AG04450 (cell line): Measurements from ENCODE around the gene APBA2. TPM values are rescaled to one million over a fixed set of nuclear protein-coding genes. Genes with fewer than 3 reads are reported as not detected.

Experiments
- CTCF ChIA-PET: fragments of 300-600, 350-600 bp; formaldehyde crosslinking; extraction: SDS; loops from one replicate; lab custom pipeline; 2022; ENCODE audit warnings: antibody characterized with exemption, inconsistent platforms; lab: Charles Lee
- POLR2A ChIA-PET: fragments of 350-600 bp; formaldehyde crosslinking; extraction: SDS; loops from one replicate; lab custom pipeline; 2021; ENCODE audit warnings: antibody characterized with exemption, inconsistent platforms; lab: Yijun Ruan, JAX
- DNase-seq: peaks from one replicate; pipeline ENCODE4 v3.0.0-alpha.2; 2011; ENCODE audit warnings: low read depth, low spot score
- H3K27ac ChIP-seq: one replicate; pipeline ENCODE4 v1.5.1; 2012; ENCODE audit warnings: low read depth, low read length, control low read depth
- H3K27me3 ChIP-seq: one replicate; pipeline ENCODE4 v1.6.0; 2012; ENCODE audit warnings: low read length; ENCODE audit not compliant: control insufficient read depth, insufficient read depth
- H3K4me3 ChIP-seq: 2 replicates; pipeline ENCODE4 v1.5.1; 2011; ENCODE audit warnings: mild to moderate bottlenecking, low read depth, low read length, control low read depth
- H3K9me3 ChIP-seq: 2 replicates; pipeline ENCODE4 v1.5.1; 2012; ENCODE audit warnings: low read length; ENCODE audit not compliant: control insufficient read depth, insufficient read depth
- polyA plus RNA-seq: library from polyadenylated mRNA; depleted of rRNA; stranded (reverse); fragments of >200 nt; gene quantifications from 2 replicates; pipeline ENCODE4 v1.2.3, GENCODE V29; 2011
- TF ChIP-seq, protein P1 (sequence below): IDR thresholded peaks from 2 replicates; pipeline ENCODE4 v1.5.1; 2011; ENCODE audit warnings: low read depth, low read length, control low read depth, inconsistent platforms

The APBA2 gene
- polyA plus RNA-seq, 1 experiment, result 18.9 TPM

GRCh38 chr15:29121369-29121656, 235.5 kb downstream of the APBA2 start:
- Histone ChIP-seq H3K27ac (no peak overlapping the region), H3K27me3 (peaks cover 9% of the 10 kb centered on the region), H3K9me3 (no peaks in the 10 kb centered on the region; the same call in 1 of the 2 replicates), H3K4me3 (no peak overlapping the region)
- ChIA-PET POLR2A (no interaction called here), CTCF (interaction anchor here (1.1 to 1.4 kb wide), 2 partner anchors 18 to 21 kb away, joined by 3 to 5 read pairs; no protein-coding TSS in a partner anchor)
- no peak for DNase-seq
- TF ChIP-seq, protein P1, sequence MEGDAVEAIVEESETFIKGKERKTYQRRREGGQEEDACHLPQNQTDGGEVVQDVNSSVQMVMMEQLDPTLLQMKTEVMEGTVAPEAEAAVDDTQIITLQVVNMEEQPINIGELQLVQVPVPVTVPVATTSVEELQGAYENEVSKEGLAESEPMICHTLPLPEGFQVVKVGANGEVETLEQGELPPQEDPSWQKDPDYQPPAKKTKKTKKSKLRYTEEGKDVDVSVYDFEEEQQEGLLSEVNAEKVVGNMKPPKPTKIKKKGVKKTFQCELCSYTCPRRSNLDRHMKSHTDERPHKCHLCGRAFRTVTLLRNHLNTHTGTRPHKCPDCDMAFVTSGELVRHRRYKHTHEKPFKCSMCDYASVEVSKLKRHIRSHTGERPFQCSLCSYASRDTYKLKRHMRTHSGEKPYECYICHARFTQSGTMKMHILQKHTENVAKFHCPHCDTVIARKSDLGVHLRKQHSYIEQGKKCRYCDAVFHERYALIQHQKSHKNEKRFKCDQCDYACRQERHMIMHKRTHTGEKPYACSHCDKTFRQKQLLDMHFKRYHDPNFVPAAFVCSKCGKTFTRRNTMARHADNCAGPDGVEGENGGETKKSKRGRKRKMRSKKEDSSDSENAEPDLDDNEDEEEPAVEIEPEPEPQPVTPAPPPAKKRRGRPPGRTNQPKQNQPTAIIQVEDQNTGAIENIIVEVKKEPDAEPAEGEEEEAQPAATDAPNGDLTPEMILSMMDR, result no peak

GRCh38 chr15:29121907-29122306, 236.1 kb downstream of the APBA2 start:
- Histone ChIP-seq H3K4me3 (no peak overlapping the region), H3K9me3 (no peaks in the 10 kb centered on the region; the same call in 1 of the 2 replicates), H3K27me3 (peaks cover 10% of the 10 kb centered on the region), H3K27ac (no peak overlapping the region)
- no peak for DNase-seq
- ChIA-PET CTCF (interaction anchor here (1.1 to 1.4 kb wide), 2 partner anchors 18 to 21 kb away, joined by 3 to 5 read pairs; no protein-coding TSS in a partner anchor), POLR2A (no interaction called here)
- TF ChIP-seq, protein P1, result no peak

DNA sequence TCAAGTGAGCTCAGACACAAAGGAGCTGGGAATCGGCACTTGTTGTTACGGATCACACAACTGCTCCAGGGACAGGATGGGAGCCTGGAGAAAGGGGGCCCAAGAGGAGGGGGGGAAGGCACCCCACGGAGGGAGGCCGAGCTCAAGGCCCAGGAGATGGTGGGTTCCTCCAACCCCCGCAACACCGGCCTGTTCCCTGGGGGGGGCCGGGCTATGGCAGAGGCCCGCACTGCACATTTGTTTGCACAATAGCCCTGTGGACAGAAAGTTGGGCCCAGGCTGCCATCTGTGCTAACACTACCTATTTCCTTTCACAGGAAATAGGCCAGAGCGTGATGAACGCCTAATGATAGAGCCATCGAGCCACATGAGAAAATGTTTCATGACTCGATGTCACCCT, 236.7 kb downstream of the APBA2 start:
- Histone ChIP-seq H3K9me3 (no peaks in the 10 kb centered on the region; the same call in 1 of the 2 replicates), H3K27me3 (peaks cover 12% of the 10 kb centered on the region), H3K27ac (no peak overlapping the region), H3K4me3 (no peak overlapping the region)
- TF ChIP-seq, protein P1, result no peak
- ChIA-PET CTCF (interaction anchor here (1.1 kb wide), 1 partner anchor 22 kb away, joined by 3 read pairs; no protein-coding TSS in a partner anchor), POLR2A (no interaction called here)
- no peak for DNase-seq

DNA sequence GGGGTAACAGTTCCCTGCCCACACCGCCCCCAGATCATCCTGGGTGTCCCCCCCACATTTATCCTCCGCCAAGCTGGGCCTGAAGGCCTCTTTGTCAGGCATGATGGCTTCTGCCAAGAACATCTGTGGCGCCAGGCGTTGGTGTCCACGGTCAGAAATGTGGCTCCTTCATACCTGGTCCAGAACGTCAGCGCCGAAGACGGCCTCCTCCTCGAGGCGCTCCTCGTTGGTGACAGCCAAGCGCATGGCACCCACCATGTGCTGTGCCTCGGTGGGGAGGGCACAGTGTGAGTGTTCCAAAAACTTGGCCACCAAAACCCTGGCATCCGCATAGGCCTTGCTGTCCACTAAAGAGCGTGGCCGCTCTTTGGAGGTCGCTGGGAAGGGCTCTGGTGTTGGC, 237.4 kb downstream of the APBA2 start:
- ChIA-PET POLR2A (no interaction called here), CTCF (interaction anchor here (1.5 kb wide), 1 partner anchor 17 kb away, joined by 5 read pairs; no protein-coding TSS in a partner anchor)
- DNase-seq, result no peak
- TF ChIP-seq, protein P1, result no peak
- no peak overlapping the region for H3K27ac ChIP-seq
- no peak overlapping the region for H3K4me3 ChIP-seq
- H3K27me3 ChIP-seq, result peaks cover 14% of the 10 kb centered on the region
- no peaks in the 10 kb centered on the region; the same call in 1 of the 2 replicates for H3K9me3 ChIP-seq

DNA sequence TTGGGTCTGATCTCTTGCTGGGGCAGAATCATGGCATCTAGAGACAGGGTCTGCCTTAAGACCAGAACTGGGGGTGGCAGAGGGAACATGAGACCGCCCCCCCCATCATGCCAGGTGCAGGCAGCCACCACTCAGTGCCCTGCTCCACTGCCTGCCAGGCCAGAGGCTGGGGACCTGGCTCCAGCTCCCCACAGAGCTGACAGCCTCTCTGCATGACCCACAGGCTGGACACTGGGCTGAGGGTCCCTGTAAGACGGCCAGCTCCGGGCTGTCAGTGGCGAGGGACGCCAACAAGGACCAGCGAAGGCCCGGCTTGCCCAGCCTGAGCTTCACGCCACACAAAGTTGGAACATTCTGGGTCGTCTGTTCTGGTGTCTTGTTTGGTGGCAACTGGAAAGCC, 238.2 kb downstream of the APBA2 start:
- CTCF ChIA-PET, result interaction anchor here (1.3 to 1.5 kb wide), 2 partner anchors 16 to 20 kb away, joined by 4 to 5 read pairs; no protein-coding TSS in a partner anchor
- no peak for DNase-seq
- POLR2A ChIA-PET, result no interaction called here

More for the DNA sequence above, 238.2 kb downstream of the APBA2 start:
- no peak overlapping the region for H3K4me3 ChIP-seq
- H3K27ac ChIP-seq, result no peak overlapping the region
- TF ChIP-seq, protein P1, result no peak
- H3K9me3 ChIP-seq, result no peaks in the 10 kb centered on the region; the same call in 1 of the 2 replicates
- H3K27me3 ChIP-seq, result peaks cover 16% of the 10 kb centered on the region
